ENCODE measurements around the gene FAM136A.
A peak's percentile ranks its signal among the peaks of the same experiment; 100 is the strongest.

FAM136A gene

DNA sequence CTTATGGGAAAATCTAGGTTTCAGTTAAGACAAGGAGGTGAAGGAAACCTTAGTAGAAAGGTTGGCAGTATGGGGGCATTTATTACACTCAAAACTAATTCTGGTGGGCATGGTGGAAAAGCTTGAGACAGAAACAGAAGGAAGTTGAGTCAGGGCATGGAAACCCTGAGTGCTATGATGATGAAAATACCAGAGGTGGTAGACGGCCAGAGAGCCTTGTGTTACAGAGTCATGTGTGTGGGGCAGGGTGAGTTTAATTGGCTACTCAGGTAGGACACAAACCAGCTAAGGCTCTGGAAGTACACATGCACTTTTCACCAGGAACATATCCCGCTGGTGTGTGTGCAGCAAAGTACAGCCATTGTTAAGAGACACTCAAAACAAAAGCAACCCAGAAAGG, 20.7 kb upstream of the FAM136A start:
- no peak for TF ChIP-seq ZBTB7A (IDR thresholded peaks at IDR 0.05; ENCODE audit: low read depth)
- no peak for TF ChIP-seq FOXM1 (IDR thresholded peaks at IDR 0.05; ENCODE audit: borderline replicate concordance, low read depth)
- TF ChIP-seq TAF1 (IDR thresholded peaks at IDR 0.05; ENCODE audit: low read depth), result no peak
- no peak for TF ChIP-seq TCF12 (IDR thresholded peaks at IDR 0.05; ENCODE audit: low read depth)
- TF ChIP-seq RAD21 (IDR thresholded peaks at IDR 0.05; ENCODE audit: low read depth), result no peak
- TF ChIP-seq, protein P1, sequence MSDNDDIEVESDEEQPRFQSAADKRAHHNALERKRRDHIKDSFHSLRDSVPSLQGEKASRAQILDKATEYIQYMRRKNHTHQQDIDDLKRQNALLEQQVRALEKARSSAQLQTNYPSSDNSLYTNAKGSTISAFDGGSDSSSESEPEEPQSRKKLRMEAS (IDR thresholded peaks at IDR 0.05), result no peak
- no peak for TF ChIP-seq CREB1 (IDR thresholded peaks at IDR 0.05; ENCODE audit: low read depth)
- TF ChIP-seq EGR1 (IDR thresholded peaks at IDR 0.05), result no peak
- TF ChIP-seq, protein P2, sequence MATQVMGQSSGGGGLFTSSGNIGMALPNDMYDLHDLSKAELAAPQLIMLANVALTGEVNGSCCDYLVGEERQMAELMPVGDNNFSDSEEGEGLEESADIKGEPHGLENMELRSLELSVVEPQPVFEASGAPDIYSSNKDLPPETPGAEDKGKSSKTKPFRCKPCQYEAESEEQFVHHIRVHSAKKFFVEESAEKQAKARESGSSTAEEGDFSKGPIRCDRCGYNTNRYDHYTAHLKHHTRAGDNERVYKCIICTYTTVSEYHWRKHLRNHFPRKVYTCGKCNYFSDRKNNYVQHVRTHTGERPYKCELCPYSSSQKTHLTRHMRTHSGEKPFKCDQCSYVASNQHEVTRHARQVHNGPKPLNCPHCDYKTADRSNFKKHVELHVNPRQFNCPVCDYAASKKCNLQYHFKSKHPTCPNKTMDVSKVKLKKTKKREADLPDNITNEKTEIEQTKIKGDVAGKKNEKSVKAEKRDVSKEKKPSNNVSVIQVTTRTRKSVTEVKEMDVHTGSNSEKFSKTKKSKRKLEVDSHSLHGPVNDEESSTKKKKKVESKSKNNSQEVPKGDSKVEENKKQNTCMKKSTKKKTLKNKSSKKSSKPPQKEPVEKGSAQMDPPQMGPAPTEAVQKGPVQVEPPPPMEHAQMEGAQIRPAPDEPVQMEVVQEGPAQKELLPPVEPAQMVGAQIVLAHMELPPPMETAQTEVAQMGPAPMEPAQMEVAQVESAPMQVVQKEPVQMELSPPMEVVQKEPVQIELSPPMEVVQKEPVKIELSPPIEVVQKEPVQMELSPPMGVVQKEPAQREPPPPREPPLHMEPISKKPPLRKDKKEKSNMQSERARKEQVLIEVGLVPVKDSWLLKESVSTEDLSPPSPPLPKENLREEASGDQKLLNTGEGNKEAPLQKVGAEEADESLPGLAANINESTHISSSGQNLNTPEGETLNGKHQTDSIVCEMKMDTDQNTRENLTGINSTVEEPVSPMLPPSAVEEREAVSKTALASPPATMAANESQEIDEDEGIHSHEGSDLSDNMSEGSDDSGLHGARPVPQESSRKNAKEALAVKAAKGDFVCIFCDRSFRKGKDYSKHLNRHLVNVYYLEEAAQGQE (IDR thresholded peaks at IDR 0.05; ENCODE audit: low read depth), result no peak
- no peak for TF ChIP-seq NFIC (IDR thresholded peaks at IDR 0.05)
- TF ChIP-seq CEBPB (IDR thresholded peaks at IDR 0.05), result no peak
- TF ChIP-seq, protein P3, sequence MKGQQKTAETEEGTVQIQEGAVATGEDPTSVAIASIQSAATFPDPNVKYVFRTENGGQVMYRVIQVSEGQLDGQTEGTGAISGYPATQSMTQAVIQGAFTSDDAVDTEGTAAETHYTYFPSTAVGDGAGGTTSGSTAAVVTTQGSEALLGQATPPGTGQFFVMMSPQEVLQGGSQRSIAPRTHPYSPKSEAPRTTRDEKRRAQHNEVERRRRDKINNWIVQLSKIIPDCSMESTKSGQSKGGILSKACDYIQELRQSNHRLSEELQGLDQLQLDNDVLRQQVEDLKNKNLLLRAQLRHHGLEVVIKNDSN (IDR thresholded peaks at IDR 0.05), result no peak
- TF ChIP-seq TEAD4 (IDR thresholded peaks at IDR 0.05), result no peak
- no peak for TF ChIP-seq YY1 (IDR thresholded peaks at IDR 0.05; ENCODE audit: low read depth)
- no peak for TF ChIP-seq EP300 (IDR thresholded peaks at IDR 0.05; ENCODE audit: borderline replicate concordance)

DNA sequence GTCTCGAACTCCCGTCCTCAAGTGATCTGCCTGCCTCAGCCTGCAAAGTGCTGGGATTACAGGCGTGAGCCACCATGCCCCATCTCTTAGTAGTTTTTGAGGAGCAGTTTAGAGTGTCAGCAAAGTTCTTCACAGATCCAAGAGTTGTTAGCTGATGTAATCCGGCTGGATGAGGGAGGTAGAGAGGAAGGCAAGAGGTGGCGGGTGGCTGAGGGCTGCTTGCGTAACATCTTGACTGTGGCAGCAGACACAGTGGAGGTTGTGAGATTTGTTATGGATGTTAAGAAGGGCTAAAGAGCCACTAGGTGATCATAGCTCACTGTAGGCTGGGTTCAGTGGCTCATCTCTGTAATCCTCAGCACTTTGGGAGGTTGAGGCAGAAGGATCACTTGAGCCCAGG, 19.5 kb upstream of the FAM136A start:
- TF ChIP-seq TEAD4 (IDR thresholded peaks at IDR 0.05) (no peak), RAD21 (IDR thresholded peaks at IDR 0.05; ENCODE audit: low read depth) (no peak), CREB1 (IDR thresholded peaks at IDR 0.05; ENCODE audit: low read depth) (no peak), NFIC (IDR thresholded peaks at IDR 0.05) (no peak), ZBTB7A (IDR thresholded peaks at IDR 0.05; ENCODE audit: low read depth) (no peak), FOXM1 (IDR thresholded peaks at IDR 0.05; ENCODE audit: borderline replicate concordance, low read depth) (no peak), CEBPB (IDR thresholded peaks at IDR 0.05) (0 out of 2 replicates have a peak, but pooled peaks have one; percentile 22)

DNA sequence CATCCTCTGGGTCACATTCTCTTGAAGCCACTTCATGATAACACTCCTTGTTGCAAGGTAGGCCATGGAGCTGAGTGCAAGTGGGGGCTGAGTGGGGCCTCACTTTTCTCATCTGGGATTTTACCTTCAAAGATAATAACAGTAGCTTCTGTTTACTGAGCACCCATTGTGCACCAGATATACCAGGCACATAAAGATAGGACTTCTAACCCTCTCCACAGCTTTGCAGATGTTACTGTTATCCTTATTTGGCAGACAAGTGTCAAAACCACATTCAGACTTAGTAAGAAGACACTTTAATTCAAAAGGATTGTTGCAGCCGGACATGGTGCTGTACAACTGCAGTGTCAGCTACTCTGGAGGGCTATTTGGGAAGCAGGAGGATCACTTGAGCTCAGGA, 12.8 kb upstream of the FAM136A start:
- TF ChIP-seq RAD21 (IDR thresholded peaks at IDR 0.05; ENCODE audit: low read depth), result no peak
- TF ChIP-seq, protein P2 (IDR thresholded peaks at IDR 0.05; ENCODE audit: low read depth), result no peak
- no peak for TF ChIP-seq TAF1 (IDR thresholded peaks at IDR 0.05; ENCODE audit: low read depth)
- TF ChIP-seq, protein P1 (IDR thresholded peaks at IDR 0.05), result no peak
- TF ChIP-seq ZBTB7A (IDR thresholded peaks at IDR 0.05; ENCODE audit: low read depth), result no peak
- no peak for TF ChIP-seq NFIC (IDR thresholded peaks at IDR 0.05)
- TF ChIP-seq, protein P3 (IDR thresholded peaks at IDR 0.05), result no peak
- TF ChIP-seq YY1 (IDR thresholded peaks at IDR 0.05; ENCODE audit: low read depth), result no peak
- TF ChIP-seq TEAD4 (IDR thresholded peaks at IDR 0.05), result no peak
- TF ChIP-seq EGR1 (IDR thresholded peaks at IDR 0.05), result no peak
- no peak for TF ChIP-seq TCF12 (IDR thresholded peaks at IDR 0.05; ENCODE audit: low read depth)
- no peak for TF ChIP-seq EP300 (IDR thresholded peaks at IDR 0.05; ENCODE audit: borderline replicate concordance)

DNA sequence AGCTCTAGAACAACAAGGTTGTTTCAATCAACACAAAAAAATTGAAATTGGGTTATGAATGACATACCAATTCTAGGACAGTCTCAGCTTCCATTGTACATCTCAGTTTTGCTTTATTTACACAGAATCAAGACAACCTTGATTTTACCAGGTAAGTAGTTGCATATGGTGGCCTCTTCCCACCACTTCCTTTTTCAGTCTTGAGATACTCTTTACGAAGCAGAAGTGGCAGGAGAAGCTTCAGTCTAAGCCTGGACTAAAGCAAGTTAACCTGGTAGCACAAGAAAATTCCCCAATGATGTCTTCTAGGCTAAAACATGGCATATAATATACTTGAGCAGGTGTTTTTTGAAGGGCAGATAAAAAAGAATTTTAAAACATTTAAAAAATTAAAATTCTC, 10.7 kb upstream of the FAM136A start:
- TF ChIP-seq YY1 (IDR thresholded peaks at IDR 0.05; ENCODE audit: low read depth), result no peak
- no peak for TF ChIP-seq FOXM1 (IDR thresholded peaks at IDR 0.05; ENCODE audit: borderline replicate concordance, low read depth)
- no peak for TF ChIP-seq EP300 (IDR thresholded peaks at IDR 0.05; ENCODE audit: borderline replicate concordance)
- TF ChIP-seq, protein P2 (IDR thresholded peaks at IDR 0.05; ENCODE audit: low read depth), result no peak

DNA sequence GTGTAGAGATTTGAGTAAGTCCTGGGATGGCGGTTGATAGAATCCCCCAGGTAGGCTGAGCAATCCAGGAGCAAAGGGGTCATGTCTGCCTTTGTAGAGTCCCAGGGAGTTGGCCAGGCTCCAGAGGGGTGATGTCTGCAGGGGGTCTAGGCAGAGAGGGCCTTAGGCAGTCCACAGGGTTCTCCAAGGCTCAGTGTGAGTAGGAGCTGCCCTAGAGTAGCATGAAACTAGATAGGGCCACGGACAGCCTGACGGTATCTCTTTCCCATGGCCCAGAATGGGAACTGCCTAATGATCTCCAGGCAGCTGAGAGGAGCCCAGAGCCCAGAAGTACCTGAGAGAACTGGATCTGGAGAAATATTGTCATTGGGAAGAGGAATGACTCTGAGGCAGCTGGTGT, 9.0 kb upstream of the FAM136A start:
- TF ChIP-seq YY1 (IDR thresholded peaks at IDR 0.05; ENCODE audit: low read depth) (no peak), TEAD4 (IDR thresholded peaks at IDR 0.05) (no peak), CEBPB (IDR thresholded peaks at IDR 0.05) (no peak), TCF12 (IDR thresholded peaks at IDR 0.05; ENCODE audit: low read depth) (no peak), EP300 (IDR thresholded peaks at IDR 0.05; ENCODE audit: borderline replicate concordance) (no peak), RAD21 (IDR thresholded peaks at IDR 0.05; ENCODE audit: low read depth) (no peak), TAF1 (IDR thresholded peaks at IDR 0.05; ENCODE audit: low read depth) (no peak), CREB1 (IDR thresholded peaks at IDR 0.05; ENCODE audit: low read depth) (no peak), FOXM1 (IDR thresholded peaks at IDR 0.05; ENCODE audit: borderline replicate concordance, low read depth) (no peak)
- TF ChIP-seq, protein P1 (IDR thresholded peaks at IDR 0.05), result no peak
- TF ChIP-seq, protein P3 (IDR thresholded peaks at IDR 0.05), result no peak

Data from Ishikawa (cell line).